ENCODE results near the gene HERC5. TPM values are rescaled to one million over a fixed set of nuclear protein-coding genes. Genes with fewer than 3 reads are reported as not detected.
"Not testable (repeated sequence)": the region's sequence is repeated elsewhere in the genome, so short reads cannot be mapped to it uniquely, and the experiment has no call there.

The HERC5 gene
- 1.6 TPM for total RNA-seq
- long read RNA-seq, partial matches to known transcripts = 1 of 1 reads
- long read RNA-seq, other reads (novel, unspliced or antisense) = 0 of 1 reads

DNA sequence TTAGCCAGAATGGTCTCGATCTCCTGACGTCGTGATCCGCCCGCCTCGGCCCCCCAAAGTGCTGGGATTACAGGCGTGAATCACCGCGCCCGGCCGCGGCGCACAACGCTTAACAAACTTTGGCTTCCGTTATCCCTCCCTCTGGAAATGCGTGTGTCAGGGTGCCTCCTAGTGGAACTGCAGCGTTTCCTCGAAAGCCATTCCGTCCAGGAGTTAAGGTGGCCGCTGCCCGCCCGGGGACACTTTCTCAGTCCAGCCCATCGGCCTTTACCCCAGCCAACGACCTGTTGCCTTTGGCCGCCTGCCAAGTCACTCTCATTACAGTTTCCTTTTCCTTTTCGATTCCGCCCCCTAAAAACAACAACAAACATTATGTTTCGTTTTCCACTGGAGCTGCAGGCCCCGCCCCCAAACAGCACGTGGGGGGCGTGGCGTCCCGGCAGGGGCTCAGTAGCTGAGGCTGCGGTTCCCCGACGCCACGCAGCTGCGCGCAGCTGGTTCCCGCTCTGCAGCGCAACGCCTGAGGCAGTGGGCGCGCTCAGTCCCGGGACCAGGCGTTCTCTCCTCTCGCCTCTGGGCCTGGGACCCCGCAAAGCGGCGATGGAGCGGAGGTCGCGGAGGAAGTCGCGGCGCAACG is at the start of gene HERC5:
TSS of gene HERC5 (plus strand) at position 450 of the 637 bp plus-strand sequence. CDS start at position 601, 151 bp downstream.
- intact Hi-C loops (cut with DNase I) = loop anchor here (1.0 to 2.0 kb wide), 4 partner anchors 66 to 235 kb away; partner anchors contain the start of genes HERC6, PPM1K and PYURF
- DNase-seq (ENCODE audit: missing footprints) (peak; percentile 94), ATAC-seq (peak; percentile 93)

- intact Hi-C loops (cut with DNase I) = no loop called here
- ATAC-seq = no peak
Observed at GRCh38 chr4:88409206-88409605, 47.7 kb upstream of the HERC5 start.

DNA sequence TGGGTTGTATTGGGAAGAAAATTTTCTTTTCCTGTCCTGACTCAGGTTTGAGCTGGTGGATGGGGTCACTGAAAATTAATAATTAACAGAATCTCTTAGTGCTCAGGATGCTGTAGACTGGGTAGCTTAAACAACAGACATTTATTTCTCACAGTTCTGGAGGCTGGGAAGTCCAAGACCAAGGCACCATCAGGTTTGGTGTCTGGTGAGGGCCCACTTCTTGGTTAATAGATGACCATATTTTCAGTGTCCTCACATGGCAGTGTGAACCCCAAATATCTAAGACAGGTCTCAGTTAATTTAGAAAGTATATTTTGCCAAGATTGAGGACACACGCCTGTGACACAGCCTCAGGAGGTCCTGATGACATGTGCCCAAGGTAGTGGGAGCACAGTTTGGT is 47.1 kb upstream of the HERC5 start:
- ATAC-seq = no peak
- intact Hi-C loops (cut with DNase I) = no loop called here
- no peak for DNase-seq (ENCODE audit: missing footprints)

More at GRCh38 chr4:88409206-88409605, 47.7 kb upstream of the HERC5 start:
- no peak for DNase-seq (ENCODE audit: missing footprints)

GRCh38 chr4:88411491-88412096 is 45.3 kb upstream of the HERC5 start:
- ATAC-seq (no peak), DNase-seq (ENCODE audit: missing footprints) (no peak)
- intact Hi-C loops (cut with DNase I) = no loop called here

DNA sequence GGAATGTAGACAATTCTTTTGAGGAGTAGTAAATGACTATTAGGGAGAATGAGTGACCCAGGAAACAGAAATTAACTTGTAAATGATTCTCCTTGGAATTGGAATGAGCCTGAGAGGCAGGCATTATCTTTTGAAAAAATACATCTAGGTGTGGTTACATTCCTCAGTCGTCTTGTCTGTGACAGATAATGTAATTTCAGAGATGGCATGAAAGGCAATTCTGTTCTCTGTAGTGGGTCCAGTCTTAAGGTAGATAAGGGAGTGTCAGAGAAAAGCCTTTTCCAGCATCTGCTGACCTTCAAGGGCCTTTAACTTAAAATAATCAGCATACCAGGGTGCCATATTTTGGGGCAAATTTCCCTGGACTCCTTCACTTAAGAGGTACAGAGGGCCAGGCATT is 43.1 kb upstream of the HERC5 start:
- DNase-seq (ENCODE audit: missing footprints) (no peak), ATAC-seq (no peak)
- intact Hi-C loops (cut with DNase I) = no loop called here

DNA sequence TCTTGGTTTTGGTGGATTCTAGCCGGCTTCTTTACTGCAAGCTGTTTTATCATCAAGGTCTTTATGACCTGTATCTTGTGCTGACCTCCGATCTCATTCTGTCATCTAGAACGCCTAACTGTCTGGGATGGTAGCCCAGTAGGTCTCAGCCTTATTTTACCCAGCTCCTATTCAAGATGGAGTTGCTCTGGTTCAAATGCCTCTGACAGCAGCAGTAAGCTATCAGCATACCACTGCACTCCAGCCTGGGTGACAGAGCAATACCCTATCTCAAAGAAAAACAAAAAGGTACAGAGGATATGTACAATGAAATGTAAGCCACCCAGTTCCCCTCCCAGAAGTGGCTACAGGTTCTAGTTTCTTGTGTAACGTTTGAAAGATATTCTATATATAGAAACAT is 42.2 kb upstream of the HERC5 start:
- ATAC-seq (no peak), DNase-seq (ENCODE audit: missing footprints) (no peak)
- intact Hi-C loops (cut with DNase I) = no loop called here

GRCh38 chr4:88415982-88416381 is 40.9 kb upstream of the HERC5 start:
- intact Hi-C loops (cut with DNase I) = no loop called here
- ATAC-seq = no peak
- DNase-seq (ENCODE audit: missing footprints) = no peak

GRCh38 chr4:88418411-88418810 is 38.5 kb upstream of the HERC5 start:
- DNase-seq (ENCODE audit: missing footprints) (no peak), ATAC-seq (no peak)
- intact Hi-C loops (cut with DNase I) = no loop called here

DNA sequence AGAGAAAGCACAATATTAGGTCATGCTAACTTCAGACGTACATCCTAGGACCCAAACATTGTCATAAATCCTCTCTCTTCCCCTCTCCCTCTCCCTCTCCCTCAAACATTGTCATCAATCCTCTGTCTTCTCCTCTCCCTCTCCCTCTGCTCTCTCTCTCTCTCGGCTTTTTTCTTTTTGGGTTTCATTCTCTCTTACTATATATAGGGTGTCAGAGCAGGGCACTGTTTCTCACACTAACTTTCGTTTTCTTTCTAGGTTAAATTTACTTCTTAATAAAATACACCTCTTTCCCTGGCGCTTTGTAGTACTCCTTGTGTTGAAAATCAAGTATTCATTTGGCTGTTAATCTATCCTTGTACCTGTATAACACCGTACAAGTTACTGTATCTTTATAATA is 37.0 kb upstream of the HERC5 start:
- no peak for ATAC-seq

GRCh38 chr4:88420844-88421243 is 36.1 kb upstream of the HERC5 start:
- intact Hi-C loops (cut with DNase I) = no loop called here
- no peak for ATAC-seq
- DNase-seq (ENCODE audit: missing footprints) = no peak

More for the DNA sequence above, 37.0 kb upstream of the HERC5 start:
- intact Hi-C loops (cut with DNase I) = no loop called here
- no peak for DNase-seq (ENCODE audit: missing footprints)

DNA sequence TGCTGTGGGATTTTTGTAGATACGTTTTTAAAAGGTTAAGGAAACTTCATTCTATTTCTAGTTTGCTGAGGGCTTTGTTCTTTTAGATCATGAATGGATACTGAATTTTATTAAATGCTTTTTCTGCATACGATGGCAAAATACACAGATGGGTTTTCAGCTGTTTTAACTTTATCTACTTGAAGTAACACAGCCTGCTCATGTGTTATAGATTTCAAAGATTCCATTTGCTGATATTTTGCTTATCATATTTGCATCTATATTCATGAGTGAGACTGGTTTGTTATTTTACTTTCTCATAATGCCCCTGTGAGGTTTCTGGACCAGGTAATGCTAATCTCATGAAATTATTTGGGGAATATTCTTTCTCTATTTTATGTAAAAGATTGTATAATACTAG is 34.5 kb upstream of the HERC5 start:
- intact Hi-C loops (cut with DNase I) = no loop called here
- ATAC-seq (no peak), DNase-seq (ENCODE audit: missing footprints) (no peak)

DNA sequence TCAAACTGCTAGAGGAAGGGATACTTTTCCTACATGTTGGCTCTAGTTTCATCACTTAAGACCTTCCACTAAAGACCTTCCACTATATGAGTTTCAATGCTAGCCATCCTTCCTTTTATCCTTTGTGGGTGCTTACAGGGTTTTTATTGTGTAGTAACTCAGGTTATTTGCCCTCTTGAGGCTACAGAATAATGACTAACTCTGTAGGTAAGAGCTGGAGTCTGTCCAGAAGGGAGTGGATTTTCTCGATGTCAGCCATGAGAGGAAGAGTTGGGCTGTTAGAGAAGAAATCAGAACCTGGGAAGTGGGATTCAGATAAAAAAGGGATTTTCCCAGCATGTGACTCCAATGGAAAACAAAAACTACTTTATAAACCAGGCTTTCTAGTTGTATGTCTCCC is 27.5 kb upstream of the HERC5 start:
- no peak for ATAC-seq
- intact Hi-C loops (cut with DNase I) = no loop called here
- no peak for DNase-seq (ENCODE audit: missing footprints)

GRCh38 chr4:88435987-88436693 is 20.8 kb upstream of the HERC5 start:
- DNase-seq (ENCODE audit: missing footprints) (no peak), ATAC-seq (no peak)
- intact Hi-C loops (cut with DNase I) = no loop called here

- DNase-seq (ENCODE audit: missing footprints); ATAC-seq; intact Hi-C loops (cut with DNase I): not testable (repeated sequence)
Observed at GRCh38 chr4:88437873-88438272, 19.0 kb upstream of the HERC5 start.

GRCh38 chr4:88439161-88439760 is 17.7 kb upstream of the HERC5 start:
- intact Hi-C loops (cut with DNase I) = no loop called here
- ATAC-seq (no peak), DNase-seq (ENCODE audit: missing footprints) (no peak)

GRCh38 chr4:88440146-88440545 is 16.8 kb upstream of the HERC5 start:
- intact Hi-C loops (cut with DNase I) = no loop called here
- ATAC-seq = no peak
- no peak for DNase-seq (ENCODE audit: missing footprints)

- DNase-seq (ENCODE audit: missing footprints) = no peak
- no peak for ATAC-seq
- intact Hi-C loops (cut with DNase I) = no loop called here
Observed at GRCh38 chr4:88441696-88442095, 15.2 kb upstream of the HERC5 start.

DNA sequence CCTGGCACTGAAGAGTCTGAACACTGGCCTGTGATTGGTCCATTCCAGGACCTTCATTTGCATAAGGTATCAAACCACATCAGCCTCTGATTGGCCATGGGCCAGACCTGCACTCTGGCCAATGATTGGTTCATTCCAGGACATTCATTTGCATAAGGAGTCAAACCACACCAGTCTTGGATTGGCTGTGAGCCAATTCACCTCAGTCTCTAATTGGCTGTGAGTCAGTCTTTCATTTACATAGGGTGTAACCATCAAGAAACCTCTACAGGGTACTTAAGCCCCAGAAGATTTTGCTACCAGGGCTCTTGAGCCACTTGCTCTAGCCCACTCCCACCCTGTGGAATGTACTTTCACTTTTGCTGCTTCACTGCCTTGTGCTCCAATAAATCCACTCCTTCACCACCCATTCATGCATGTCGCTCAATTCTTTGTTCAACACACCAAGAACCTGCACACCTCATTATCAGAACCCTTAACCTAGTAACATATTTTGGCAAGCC is 14.2 kb upstream of the HERC5 start:
- intact Hi-C loops (cut with DNase I) = no loop called here
- ATAC-seq (no peak), DNase-seq (ENCODE audit: missing footprints) (no peak)

GRCh38 chr4:88443486-88443885 is 13.4 kb upstream of the HERC5 start:
- intact Hi-C loops (cut with DNase I) = no loop called here

More at GRCh38 chr4:88443486-88443885, 13.4 kb upstream of the HERC5 start:
- DNase-seq (ENCODE audit: missing footprints) (no peak), ATAC-seq (no peak)

Data from Right ventricle myocardium inferior (tissue), 1 donor.